GM12865 (cell line): ENCODE measurements around the gene SHANK1.

Experiments
- DNase-seq: peaks from one replicate; pipeline ENCODE4 v3.0.0; 2010; ENCODE audit warnings: low read depth
- H3K4me3 ChIP-seq: 2 replicates; pipeline ENCODE4 v1.5.1; 2011; ENCODE audit warnings: mild to moderate bottlenecking, low read depth, low read length, control low read depth
- TF ChIP-seq, protein P1 (sequence below): IDR thresholded peaks from 2 replicates; pipeline ENCODE4 v1.5.1; 2011; ENCODE audit warnings: low read length, control low read depth, low read depth, inconsistent platforms; ENCODE audit not compliant: insufficient read depth; ENCODE audit errors: missing control alignments

SHANK1 gene

DNA sequence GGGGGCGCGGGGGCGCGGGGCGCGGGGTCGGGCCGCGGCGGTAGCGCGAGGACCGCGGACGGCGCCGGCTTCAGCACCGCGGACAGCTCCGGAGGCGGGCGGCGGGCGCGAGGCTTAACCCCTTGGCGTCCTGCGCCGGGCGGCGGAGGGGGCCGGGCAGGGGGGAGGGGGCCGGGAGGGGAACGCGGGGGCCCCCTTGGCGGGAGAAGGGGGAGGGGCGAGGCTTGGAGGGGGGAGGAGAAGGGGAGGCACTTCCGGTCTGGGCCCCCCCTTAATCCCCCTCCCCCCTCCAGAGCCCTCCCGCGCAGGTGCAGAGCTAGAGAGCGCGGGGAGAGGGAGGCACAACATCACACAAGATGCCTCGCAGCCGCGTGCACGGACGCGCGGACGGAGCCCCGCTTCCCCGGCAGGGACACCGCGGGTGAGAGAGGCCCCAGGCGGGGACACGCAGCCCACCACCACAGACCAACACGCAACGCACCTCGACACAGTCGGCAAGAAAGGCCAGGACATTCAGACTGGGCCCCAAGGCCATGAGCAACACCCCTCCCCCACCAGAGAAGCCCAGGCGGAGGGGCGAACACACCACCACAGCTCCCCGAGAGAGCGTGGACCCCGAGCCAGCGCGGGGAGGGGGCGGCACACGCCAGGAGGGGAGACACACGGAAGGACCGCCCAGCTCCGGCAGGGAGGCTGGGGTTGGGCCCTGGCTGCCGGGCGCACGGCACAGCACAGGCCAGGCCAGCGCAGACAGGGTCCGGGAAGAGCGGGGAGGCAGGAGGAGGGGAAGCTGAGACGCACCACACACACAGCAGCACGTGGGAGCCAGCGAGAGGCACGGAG lies 24.1 kb downstream of the SHANK1 start:
- H3K4me3 ChIP-seq = no peak overlapping the region
- TF ChIP-seq, protein P1, sequence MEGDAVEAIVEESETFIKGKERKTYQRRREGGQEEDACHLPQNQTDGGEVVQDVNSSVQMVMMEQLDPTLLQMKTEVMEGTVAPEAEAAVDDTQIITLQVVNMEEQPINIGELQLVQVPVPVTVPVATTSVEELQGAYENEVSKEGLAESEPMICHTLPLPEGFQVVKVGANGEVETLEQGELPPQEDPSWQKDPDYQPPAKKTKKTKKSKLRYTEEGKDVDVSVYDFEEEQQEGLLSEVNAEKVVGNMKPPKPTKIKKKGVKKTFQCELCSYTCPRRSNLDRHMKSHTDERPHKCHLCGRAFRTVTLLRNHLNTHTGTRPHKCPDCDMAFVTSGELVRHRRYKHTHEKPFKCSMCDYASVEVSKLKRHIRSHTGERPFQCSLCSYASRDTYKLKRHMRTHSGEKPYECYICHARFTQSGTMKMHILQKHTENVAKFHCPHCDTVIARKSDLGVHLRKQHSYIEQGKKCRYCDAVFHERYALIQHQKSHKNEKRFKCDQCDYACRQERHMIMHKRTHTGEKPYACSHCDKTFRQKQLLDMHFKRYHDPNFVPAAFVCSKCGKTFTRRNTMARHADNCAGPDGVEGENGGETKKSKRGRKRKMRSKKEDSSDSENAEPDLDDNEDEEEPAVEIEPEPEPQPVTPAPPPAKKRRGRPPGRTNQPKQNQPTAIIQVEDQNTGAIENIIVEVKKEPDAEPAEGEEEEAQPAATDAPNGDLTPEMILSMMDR = no peak

DNA sequence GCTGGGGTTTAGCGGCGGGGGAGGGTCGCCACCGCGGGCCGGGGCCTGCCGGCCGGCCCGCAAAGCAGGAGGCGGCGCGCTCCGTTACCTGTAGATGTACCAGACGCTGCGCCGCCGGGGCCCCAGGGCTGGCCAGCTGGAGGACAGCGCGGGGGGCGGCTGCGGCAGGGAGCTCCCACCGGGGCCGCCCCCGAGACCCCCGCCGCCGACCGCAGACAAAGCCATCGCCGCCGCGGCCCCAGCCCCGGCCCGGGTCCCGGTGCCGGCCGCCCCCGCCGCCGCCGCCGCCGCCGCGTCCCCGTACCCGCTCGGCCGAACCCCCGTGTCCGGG lies 24.8 kb downstream of the SHANK1 start:
- H3K4me3 ChIP-seq = no peak overlapping the region
- TF ChIP-seq, protein P1 = no peak

More for the DNA sequence above, 24.1 kb downstream of the SHANK1 start:
- no peak for DNase-seq

DNA sequence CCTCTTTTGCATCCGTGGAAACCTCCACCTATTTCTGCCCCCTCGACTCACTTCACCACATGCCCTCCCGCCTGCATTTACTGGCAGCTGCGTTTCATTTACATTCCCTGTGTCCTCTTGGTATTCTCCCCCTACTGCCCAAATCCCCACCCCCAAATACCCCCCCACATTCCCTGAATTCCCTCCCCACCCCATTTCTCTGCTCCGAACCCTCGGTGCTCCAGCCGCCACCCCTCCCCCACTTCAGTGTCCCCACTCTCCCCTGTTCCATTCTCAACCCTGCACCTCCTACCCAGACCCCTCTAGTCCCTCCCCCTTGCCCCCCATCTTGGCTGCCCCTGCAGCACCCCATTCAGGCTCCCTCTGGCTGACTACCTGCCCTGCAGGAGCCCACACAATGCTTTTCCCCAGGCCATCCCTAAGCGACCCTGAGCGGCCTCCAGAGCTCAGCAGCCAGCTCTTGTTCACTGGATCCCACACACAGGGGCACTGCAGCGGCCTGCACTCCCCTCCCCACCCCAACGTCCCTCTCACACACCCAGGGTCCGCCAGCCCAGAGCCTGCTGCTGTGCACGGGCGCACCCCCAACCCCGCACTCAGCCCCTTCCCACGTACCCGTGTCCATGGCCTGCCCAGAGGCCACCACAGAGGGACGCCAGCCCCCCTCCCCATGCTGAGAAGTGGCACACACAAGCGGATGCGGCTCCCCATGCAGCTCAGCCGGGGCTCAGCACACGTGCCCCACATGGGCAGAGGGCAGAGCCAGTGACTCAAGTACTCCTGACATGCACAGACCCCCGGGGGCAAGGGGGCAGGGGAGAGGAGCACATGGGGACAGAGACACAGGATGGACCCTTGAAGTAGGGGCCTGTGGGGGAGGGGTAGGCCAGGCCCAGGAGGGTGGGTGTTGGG lies 26.3 kb downstream of the SHANK1 start:
- H3K4me3 ChIP-seq = no peak overlapping the region
- DNase-seq = no peak
- TF ChIP-seq, protein P1 = no peak

More for the DNA sequence above, 24.8 kb downstream of the SHANK1 start:
- no peak for DNase-seq

DNA sequence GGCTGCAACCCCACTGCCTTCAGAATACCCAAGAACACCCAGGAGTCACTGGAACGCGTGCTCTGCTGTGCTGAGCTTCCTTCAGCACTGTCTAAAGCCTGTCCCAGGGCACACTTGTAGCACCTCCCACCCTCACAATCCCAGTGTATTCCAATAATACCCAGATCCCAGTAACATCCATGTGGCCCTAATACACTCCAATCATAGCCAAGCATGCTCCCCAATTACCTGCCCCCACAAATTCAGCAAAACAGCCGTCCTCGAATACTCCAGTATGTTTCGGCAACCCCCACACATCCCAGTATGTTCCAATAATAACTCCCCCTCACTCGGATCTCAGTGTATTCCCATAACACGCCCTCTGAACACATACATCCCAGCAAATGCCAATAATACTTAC lies 29.2 kb downstream of the SHANK1 start:
- TF ChIP-seq, protein P1 = no peak
- no peak for DNase-seq
- H3K4me3 ChIP-seq = no peak overlapping the region

DNA sequence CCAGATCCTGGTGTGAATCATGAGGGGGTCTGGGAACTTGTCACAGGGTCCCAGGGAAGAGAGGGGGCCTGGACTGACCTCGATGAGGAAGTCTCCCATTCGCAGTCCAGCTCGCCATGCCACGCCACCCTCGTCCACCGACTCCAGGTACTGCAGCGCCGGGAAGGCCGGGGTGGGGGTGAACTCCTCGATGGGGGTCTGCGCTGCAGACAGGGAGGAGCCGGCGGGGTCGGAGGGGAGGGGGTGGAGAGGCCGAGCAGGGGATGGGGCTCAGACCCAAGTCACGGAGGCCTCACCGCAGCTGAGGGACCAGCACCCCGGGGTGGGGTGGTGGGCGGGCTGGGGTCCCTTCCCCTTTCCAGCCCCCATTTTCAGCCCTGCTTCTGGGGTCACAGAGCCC lies 30.8 kb downstream of the SHANK1 start:
- TF ChIP-seq, protein P1 = no peak
- no peak overlapping the region for H3K4me3 ChIP-seq
- no peak for DNase-seq

DNA sequence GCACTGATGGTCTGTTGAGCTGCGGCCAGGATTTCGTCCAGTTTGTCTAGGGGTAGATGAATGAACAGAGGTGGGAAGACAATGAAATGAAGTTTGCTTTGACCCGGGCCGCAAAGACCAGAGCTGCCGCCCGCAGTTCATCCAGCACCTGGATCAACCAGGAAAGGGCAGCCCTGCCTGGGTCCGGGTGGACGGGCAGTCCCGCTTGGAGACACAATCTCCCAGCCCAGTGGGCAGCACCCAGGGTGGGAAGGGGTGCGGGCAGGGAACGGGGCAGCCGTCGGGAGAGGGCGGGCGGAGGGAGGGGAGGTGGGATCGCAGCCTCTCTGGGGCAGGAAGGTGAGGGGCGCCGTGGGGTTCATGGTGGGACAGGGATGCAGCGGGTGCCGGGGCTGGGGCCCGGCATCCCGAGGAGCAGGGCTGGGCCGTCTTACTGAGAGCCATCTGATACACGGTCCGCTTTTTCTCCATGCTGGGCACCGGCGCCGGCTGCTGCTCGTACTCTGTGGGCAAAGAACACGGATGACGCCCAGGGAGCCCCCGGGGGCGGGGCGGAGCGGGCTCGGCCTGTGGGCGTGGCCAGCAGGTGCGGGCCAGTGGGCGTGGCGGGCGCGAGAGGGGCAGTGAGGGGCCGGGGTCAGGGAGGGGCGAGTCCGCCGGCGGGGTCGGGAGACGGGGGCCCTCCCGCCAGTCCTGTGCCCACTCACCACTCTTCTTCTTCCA lies 33.1 kb downstream of the SHANK1 start:
- TF ChIP-seq, protein P1 = no peak
- H3K4me3 ChIP-seq = no peak overlapping the region
- DNase-seq = no peak
